Activated T-helper 17 cell treated with anti-CD3 and anti-CD28 coated beads, Interleukin-2, amount 50 U/mL, for 72 hours (primary cell): ENCODE measurements around the gene USP47. TPM values are rescaled to one million over a fixed set of nuclear protein-coding genes. Genes with fewer than 3 reads are reported as not detected.
"Not testable (repeated sequence)": the region's sequence is repeated elsewhere in the genome, so short reads cannot be mapped to it uniquely, and the experiment has no call there.

ENCODE experiments used
- ATAC-seq: fragments of 150-1000 bp; cut with Tn5 transposase; replicated peaks from 2 replicates; pipeline ENCODE4 v1.10.0; 2021; ENCODE audit warnings: mild to moderate bottlenecking, moderate library complexity
- H3K27ac Mint-ChIP-seq: one replicate; pipeline ENCODE4 v1.8.0; 2022; ENCODE audit warnings: mixed read lengths
- H3K27me3 Mint-ChIP-seq: one replicate; pipeline ENCODE4 v1.8.0; 2022; ENCODE audit warnings: mixed read lengths
- H3K36me3 Mint-ChIP-seq: one replicate; pipeline ENCODE4 v1.8.0; 2022; ENCODE audit warnings: low read depth, mild to moderate bottlenecking, mixed read lengths
- H3K4me1 Mint-ChIP-seq: one replicate; pipeline ENCODE4 v1.8.0; 2022; ENCODE audit warnings: mixed read lengths
- H3K4me3 Mint-ChIP-seq: one replicate; pipeline ENCODE4 v1.8.0; 2022; ENCODE audit warnings: mild to moderate bottlenecking, mixed read lengths
- H3K9me3 Mint-ChIP-seq: one replicate; pipeline ENCODE4 v1.8.0; 2022; ENCODE audit warnings: mixed read lengths
- total RNA-seq, 2 donors: library from RNA; stranded (reverse); gene quantifications; one replicate each; pipeline ENCODE4 v1.2.3, GENCODE V29; 2022

USP47 gene
- total RNA-seq, 2 donors from 2014 or later: 37.1 to 58.2 TPM

DNA sequence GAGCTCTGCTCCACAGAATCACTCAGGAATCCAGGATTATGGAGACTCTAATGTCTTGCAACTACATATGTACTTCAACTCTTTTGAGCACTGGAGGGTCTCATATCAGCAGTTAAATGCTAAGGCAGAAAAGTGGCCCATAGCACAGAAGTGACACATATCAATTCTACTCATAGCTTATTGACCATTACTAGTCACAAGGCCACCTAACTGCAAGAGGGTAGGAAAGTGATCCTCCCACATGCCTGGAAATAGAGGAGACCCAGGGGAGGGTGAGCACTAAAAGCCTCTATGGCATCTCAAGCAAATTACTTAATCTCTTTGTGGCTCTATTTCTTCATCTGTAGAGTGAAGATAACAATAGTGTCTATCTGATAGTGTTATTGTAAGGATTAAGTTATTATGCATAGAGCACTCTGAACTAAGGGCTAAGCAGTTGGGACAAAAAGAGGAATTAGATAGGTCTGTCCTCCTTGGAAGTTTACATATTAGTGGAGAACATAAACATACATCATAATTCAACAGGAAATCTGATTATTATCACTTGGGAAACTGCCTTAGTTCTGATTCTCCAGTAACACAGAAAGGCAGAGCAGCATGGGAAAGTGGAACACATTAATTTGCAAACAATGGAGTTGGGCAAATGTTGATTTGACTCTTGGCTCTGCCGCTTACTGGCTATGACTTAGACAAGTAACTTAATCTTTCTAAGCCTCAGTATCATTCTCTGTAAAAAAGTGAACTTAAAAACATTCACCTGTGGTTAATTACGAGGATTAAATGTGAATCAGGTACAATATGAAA, 25.1 kb upstream of the USP47 start:
- ATAC-seq: no peak
- Mint-ChIP-seq H3K4me3 (no peak overlapping the region), H3K9me3 (no peaks in the 10 kb centered on the region), H3K27me3 (no peaks in the 10 kb centered on the region), H3K4me1 (no peaks in the 10 kb centered on the region), H3K27ac (no peak overlapping the region), H3K36me3 (no peaks in the 10 kb centered on the region)

- Mint-ChIP-seq H3K4me1 (no peaks in the 10 kb centered on the region), H3K27me3 (no peaks in the 10 kb centered on the region)
Measured at GRCh38 chr11:11817957-11818356, 23.8 kb upstream of the USP47 start.

GRCh38 chr11:11818529-11819121, 23.1 kb upstream of the USP47 start:
- no peak overlapping the region for H3K27ac Mint-ChIP-seq
- no peak for ATAC-seq
- H3K9me3 Mint-ChIP-seq: no peaks in the 10 kb centered on the region
- H3K27me3 Mint-ChIP-seq: no peaks in the 10 kb centered on the region
- no peaks in the 10 kb centered on the region for H3K4me1 Mint-ChIP-seq
- H3K36me3 Mint-ChIP-seq: no peaks in the 10 kb centered on the region
- H3K4me3 Mint-ChIP-seq: no peak overlapping the region

More at GRCh38 chr11:11817957-11818356, 23.8 kb upstream of the USP47 start:
- Mint-ChIP-seq H3K4me3 (no peak overlapping the region), H3K9me3 (no peaks in the 10 kb centered on the region), H3K36me3 (no peaks in the 10 kb centered on the region), H3K27ac (no peak overlapping the region)
- ATAC-seq: no peak

DNA sequence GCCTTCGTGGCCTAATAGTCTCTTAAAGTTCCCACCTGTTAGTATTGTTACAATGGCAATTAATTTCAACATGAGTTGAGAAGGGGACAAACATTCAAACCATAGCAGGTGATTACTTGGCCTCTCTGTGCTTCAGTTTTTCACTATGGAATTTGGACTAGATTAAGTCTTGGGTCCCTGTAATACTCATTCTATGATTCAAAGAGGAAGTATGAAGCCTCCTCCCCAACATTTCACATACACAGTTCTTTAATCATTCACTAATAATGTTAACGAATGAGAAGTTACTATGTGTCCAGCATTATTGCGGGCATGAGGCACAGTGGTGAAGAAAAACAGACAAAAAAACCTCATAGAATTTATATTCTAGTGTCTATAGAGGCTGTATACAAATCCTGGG, 19.9 kb upstream of the USP47 start:
- no peaks in the 10 kb centered on the region for H3K4me1 Mint-ChIP-seq
- peaks cover 3% of the 10 kb centered on the region for H3K27me3 Mint-ChIP-seq
- ATAC-seq: no peak
- H3K9me3 Mint-ChIP-seq: peaks cover 7% of the 10 kb centered on the region
- H3K4me3 Mint-ChIP-seq: no peak overlapping the region
- H3K27ac Mint-ChIP-seq: no peak overlapping the region
- no peaks in the 10 kb centered on the region for H3K36me3 Mint-ChIP-seq

DNA sequence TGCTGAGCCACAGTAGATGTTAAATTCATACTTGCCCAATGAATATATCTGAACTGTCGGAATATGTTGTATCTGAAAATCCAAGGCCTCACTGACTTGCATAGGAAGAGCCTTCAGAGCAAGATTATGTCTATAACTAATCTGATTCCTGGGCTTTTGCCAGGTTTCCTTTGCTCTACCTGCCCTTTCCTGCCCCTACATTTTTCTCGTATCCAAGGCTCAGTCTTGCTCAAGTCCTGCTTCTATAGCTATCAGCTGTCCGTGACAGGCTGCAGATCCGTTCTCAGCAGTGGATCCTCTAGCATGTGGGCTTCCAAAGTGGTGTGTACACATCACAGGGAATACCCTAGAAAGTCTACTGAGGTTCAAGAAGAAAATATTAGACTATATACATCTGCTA, 18.8 kb upstream of the USP47 start:
- H3K9me3 Mint-ChIP-seq: peaks cover 7% of the 10 kb centered on the region

GRCh38 chr11:11826260-11826659, 15.5 kb upstream of the USP47 start:
- H3K27ac Mint-ChIP-seq: no peak overlapping the region
- no peak for ATAC-seq
- peaks cover 7% of the 10 kb centered on the region for H3K27me3 Mint-ChIP-seq
- H3K4me3 Mint-ChIP-seq: no peak overlapping the region
- H3K36me3 Mint-ChIP-seq: no peaks in the 10 kb centered on the region
- no peaks in the 10 kb centered on the region for H3K4me1 Mint-ChIP-seq
- H3K9me3 Mint-ChIP-seq: peaks cover 7% of the 10 kb centered on the region

More for the DNA sequence above, 18.8 kb upstream of the USP47 start:
- H3K27me3 Mint-ChIP-seq: peaks cover 3% of the 10 kb centered on the region
- H3K4me3 Mint-ChIP-seq: no peak overlapping the region
- no peak for ATAC-seq
- H3K4me1 Mint-ChIP-seq: no peaks in the 10 kb centered on the region
- no peaks in the 10 kb centered on the region for H3K36me3 Mint-ChIP-seq
- no peak overlapping the region for H3K27ac Mint-ChIP-seq

DNA sequence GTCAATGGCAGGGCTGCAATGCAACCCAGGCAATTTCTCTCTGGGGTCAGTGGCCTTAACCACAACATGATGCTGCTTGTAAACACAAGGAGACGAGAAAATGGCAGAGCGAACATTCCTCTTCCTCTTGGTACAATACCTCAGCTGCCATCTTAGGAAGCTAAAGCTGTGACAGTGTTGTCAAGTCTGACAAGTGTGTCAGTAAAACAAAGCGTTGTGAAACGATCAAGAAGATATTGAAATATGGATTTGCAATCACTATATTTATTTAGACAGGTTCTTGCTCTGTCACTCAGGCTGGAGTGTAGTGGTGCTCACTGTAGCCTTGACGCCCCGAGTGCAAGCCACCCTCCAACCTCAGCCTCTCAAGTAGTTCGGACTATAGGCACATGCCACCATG, 14.5 kb upstream of the USP47 start:
- Mint-ChIP-seq H3K9me3 (peaks cover 7% of the 10 kb centered on the region), H3K27ac (no peak overlapping the region), H3K27me3 (peaks cover 7% of the 10 kb centered on the region), H3K4me1 (no peaks in the 10 kb centered on the region), H3K4me3 (no peak overlapping the region), H3K36me3 (no peaks in the 10 kb centered on the region)
- no peak for ATAC-seq

DNA sequence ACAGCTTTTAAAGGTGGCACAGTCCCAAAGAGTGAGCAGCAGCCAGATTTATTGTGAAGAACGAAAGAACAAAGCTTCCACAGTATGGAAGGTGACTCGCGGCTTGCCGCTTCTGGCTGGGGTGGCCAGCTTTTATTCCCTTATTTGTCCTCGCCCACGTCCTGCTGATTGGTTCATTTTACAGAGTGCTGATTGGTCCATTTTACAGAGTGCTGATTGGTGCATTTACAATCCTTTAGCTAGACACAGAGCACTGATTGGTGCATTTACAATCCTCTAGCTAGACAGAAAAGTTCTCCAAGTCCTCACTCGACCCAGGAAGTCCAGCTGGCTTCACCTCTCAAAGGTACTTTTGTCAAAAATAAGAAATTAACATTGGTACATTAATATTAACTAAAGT, 10.4 kb upstream of the USP47 start:
- ATAC-seq, H3K36me3 Mint-ChIP-seq: not testable (repeated sequence)

DNA sequence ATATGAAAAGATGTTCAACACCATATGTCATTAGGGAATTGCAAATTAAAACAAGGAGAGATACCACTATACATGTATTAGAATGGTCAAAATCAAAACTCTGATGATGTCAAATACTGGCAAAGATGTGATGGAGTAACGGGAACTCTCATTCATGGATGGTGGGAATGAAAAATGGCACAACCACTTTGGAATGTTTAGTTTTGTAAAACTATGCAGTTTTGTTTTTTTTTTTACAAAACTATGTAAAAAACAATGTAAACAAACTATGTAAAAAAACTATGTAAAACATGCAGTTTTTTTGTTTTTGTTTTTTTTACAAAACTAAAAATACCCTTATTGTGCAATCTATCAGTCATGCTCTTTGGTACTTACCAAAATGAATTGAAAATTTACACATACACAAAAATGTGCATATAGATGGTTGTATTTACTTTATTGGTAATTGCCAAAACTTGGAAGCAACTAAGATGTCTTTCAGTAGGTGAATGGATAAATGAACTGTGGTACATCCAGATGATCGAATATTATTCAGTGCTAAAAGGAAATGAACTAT, 5.0 kb upstream of the USP47 start:
- no peak overlapping the region for H3K27ac Mint-ChIP-seq
- H3K9me3 Mint-ChIP-seq: no peaks in the 10 kb centered on the region
- no peak for ATAC-seq
- peaks cover 17% of the 10 kb centered on the region for H3K27me3 Mint-ChIP-seq
- no peak overlapping the region for H3K4me3 Mint-ChIP-seq
- no peaks in the 10 kb centered on the region for H3K4me1 Mint-ChIP-seq
- no peaks in the 10 kb centered on the region for H3K36me3 Mint-ChIP-seq

More for the DNA sequence above, 10.4 kb upstream of the USP47 start:
- H3K27me3 Mint-ChIP-seq, H3K27ac Mint-ChIP-seq, H3K4me3 Mint-ChIP-seq, H3K4me1 Mint-ChIP-seq, H3K9me3 Mint-ChIP-seq: not testable (repeated sequence)

GRCh38 chr11:11839718-11840117, 2.1 kb upstream of the USP47 start:
- H3K36me3 Mint-ChIP-seq: no peaks in the 10 kb centered on the region
- H3K4me1 Mint-ChIP-seq: no peaks in the 10 kb centered on the region
- peaks cover 17% of the 10 kb centered on the region for H3K27me3 Mint-ChIP-seq
- H3K9me3 Mint-ChIP-seq: no peaks in the 10 kb centered on the region
- H3K27ac Mint-ChIP-seq: no peak overlapping the region
- ATAC-seq: no peak
- H3K4me3 Mint-ChIP-seq: no peak overlapping the region

DNA sequence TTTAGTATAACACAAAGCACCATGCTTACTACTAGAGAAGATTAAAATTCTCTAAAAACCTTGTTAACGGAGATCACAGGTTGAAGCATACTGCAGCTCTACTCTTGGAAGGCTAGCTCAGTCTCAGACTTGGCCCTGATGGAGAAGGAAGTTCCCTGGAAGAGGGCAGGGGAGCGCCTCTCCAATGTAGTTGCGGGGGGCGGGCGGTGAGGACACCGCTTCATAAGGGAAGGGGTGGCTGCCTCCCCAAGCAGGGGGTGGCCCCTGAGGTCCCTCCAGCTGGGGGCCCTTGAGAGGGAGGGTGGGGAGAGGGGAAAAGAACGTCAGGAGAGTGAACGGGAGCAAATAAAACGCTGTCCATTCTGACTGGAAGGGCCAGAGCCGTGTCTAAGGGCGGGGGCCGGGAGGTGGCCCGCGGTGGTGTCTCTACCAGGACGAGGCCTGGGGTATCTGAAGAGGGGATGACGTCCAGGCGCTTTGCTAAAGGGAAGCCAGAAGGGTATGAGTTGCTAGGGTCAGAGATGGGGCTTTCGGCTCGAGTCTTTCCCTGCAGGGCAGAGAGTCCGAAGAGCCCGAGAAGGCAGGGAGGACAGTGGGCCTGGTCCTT, 553 bp upstream of the USP47 start:
- no peak overlapping the region for H3K27ac Mint-ChIP-seq
- H3K27me3 Mint-ChIP-seq: peaks cover 16% of the 10 kb centered on the region
- peaks cover 7% of the 10 kb centered on the region for H3K36me3 Mint-ChIP-seq
- H3K4me1 Mint-ChIP-seq: no peaks in the 10 kb centered on the region
- H3K4me3 Mint-ChIP-seq: no peak overlapping the region
- no peaks in the 10 kb centered on the region for H3K9me3 Mint-ChIP-seq
- ATAC-seq: no peak

DNA sequence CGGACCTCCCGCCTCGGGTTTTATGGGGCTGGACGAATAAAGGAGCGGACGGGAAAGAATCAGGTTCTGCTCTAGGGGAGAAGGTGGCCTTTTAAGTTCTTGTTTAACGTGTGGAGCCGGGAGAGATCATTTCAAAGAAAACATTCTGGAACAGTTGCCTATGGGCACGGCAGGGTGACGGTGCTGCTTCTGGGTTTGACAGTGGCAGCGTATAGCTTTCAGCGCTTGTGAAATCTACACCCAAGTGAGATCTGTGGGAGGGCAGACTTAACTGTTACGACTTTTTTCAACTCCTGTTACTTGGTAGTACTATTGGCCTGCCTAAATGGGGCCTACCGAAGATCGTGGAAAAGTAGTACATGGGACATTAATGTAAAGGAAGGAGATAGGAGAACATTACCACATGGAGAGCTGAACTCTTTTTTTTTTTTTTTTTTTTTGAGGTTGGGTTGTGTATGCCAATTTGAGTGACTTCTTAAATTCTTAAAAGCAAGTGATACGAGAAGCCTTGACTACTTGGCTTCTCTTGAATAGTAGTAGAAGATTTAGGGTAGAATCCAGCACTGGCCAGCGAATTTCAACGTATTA, 743 bp downstream of the USP47 start:
- peaks cover 7% of the 10 kb centered on the region for H3K36me3 Mint-ChIP-seq
- no peak overlapping the region for H3K27ac Mint-ChIP-seq

GRCh38 chr11:11843211-11843621, 1.4 kb downstream of the USP47 start:
- no peak overlapping the region for H3K27ac Mint-ChIP-seq
- H3K27me3 Mint-ChIP-seq: peaks cover 10% of the 10 kb centered on the region
- peaks cover 7% of the 10 kb centered on the region for H3K4me1 Mint-ChIP-seq
- no peaks in the 10 kb centered on the region for H3K9me3 Mint-ChIP-seq
- ATAC-seq: peak; percentile 69
- no peak overlapping the region for H3K4me3 Mint-ChIP-seq
- peaks cover 7% of the 10 kb centered on the region for H3K36me3 Mint-ChIP-seq

More for the DNA sequence above, 743 bp downstream of the USP47 start:
- Mint-ChIP-seq H3K4me1 (peaks cover 5% of the 10 kb centered on the region), H3K27me3 (peaks cover 12% of the 10 kb centered on the region), H3K4me3 (no peak overlapping the region), H3K9me3 (no peaks in the 10 kb centered on the region)
- peak; percentile 57 for ATAC-seq

DNA sequence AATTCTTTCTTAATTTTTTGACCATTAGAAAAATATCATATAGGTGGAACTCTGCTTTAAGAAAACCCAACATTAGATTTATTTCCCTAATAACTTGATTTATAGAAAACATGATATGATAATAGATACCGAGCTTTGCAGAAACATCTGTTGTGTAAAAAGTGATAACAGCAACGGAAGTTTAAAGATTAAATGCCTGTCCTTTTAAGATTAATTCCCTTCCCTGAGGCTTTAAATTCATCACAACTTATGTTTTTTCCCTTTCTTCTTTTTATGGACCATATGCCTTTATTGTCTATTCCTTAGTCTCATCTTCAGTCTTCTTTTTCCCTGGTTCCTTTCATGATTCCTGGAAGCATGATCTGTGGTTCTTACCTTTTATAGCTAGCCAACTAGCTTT, 1.9 kb downstream of the USP47 start:
- H3K9me3 Mint-ChIP-seq: no peaks in the 10 kb centered on the region
- no peak overlapping the region for H3K4me3 Mint-ChIP-seq
- H3K27ac Mint-ChIP-seq: no peak overlapping the region
- peaks cover 5% of the 10 kb centered on the region for H3K27me3 Mint-ChIP-seq
- H3K4me1 Mint-ChIP-seq: peaks cover 7% of the 10 kb centered on the region
- ATAC-seq: no peak
- peaks cover 7% of the 10 kb centered on the region for H3K36me3 Mint-ChIP-seq
